Ramos (cell line): Measurements from ENCODE around the gene REEP6.
"Not testable (repeated sequence)": the region's sequence is repeated elsewhere in the genome, so short reads cannot be mapped to it uniquely, and the experiment has no call there.

Experiments used
- in situ Hi-C: fragments of 300-500 bp; cut with MboI; formaldehyde crosslinking; loops from one replicate; pipeline ENCODE4 v1.14.3; 2022; ENCODE audit warnings: low sequenced_read_pairs; ENCODE audit not compliant: unreplicated experiment

REEP6 gene

DNA sequence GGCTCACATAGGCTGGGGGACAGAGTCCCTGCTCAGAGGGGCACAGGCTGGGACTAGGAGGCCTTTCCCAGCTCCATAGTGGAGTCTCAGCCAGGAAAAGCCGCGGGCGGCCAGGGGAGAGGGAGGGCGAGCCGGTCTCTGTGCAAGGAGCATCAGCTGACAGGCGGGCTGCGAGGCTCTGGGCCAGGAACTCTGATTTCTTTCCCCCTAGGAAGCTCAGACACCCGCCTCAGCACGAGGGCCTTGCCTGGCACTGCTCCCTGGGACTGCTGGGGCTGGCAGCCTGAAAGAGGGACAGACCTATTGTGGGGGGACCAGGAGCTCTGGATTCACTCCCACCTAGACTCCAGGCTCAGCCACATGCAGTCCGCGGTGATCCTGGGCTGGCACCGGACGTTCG lies 30.7 kb downstream of the REEP6 start:
- in situ Hi-C loops = loop anchor here (10.0 kb wide), 1 partner anchor 217 kb away; no protein-coding TSS in a partner anchor

- in situ Hi-C loops = loop anchor here (10.0 kb wide), 1 partner anchor 217 kb away; no protein-coding TSS in a partner anchor
These were observed 31.1 kb downstream of the REEP6 start for GRCh38 chr19:1522061-1522460.

GRCh38 chr19:1522838-1523237 lies 31.9 kb downstream of the REEP6 start:
- in situ Hi-C loops = loop anchor here (10.0 kb wide), 1 partner anchor 218 kb away; no protein-coding TSS in a partner anchor

DNA sequence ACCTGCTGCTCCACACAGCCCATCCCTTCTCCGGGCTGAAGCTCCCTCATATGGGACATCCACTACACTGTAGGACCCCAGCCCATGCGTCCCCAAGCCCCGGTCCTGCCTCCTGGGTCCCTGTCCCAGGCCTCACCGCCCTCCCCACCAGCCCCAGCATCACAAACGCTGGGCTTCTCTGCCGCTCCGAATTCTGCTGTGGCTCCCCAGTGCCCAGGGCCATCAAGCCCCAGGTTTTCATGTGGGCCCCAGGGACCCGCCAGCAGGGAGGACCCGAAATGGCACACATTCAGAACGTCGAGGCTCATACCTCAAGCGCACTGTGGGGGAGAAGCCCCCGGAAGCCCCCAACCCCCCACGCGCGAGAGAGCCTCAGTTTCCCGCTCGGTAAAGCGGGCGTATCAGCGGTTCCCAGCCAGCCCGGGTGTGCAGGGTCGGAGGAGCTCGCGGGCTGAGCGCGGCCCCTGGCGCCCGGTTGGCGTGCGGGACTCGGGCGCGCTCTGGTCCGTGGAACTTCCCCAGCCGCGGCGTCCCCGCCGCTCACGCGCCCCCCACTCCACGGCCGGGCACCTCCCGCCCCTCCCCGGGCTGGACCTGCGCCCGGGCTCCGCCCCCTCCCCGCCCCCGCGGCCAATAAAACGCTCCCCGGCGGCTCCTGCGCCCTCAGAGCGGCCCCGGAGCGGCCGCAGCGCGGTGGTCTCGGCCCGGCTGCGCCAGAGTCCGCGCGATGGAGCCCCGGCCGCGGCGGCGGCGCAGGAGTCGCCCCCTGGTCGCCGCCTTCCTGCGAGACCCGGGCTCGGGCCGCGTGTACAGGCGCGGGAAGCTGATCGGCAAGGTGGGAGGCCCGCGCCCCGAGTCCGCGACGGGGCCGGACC lies 32.7 kb downstream of the REEP6 start, which contains the start of gene PLK5:
PLK5 (plus strand) TSS at position 666 of the 875 bp plus-strand sequence. CDS start 2,920 bp downstream, outside the sequence.
- in situ Hi-C loops = loop anchor here (10.0 kb wide), 1 partner anchor 219 kb away; no protein-coding TSS in a partner anchor

- in situ Hi-C loops = loop anchor here (10.0 kb wide), 1 partner anchor 220 kb away; no protein-coding TSS in a partner anchor
These were observed 33.4 kb downstream of the REEP6 start for GRCh38 chr19:1524287-1524971.

GRCh38 chr19:1524972-1525325 lies 34.0 kb downstream of the REEP6 start:
- in situ Hi-C loops = loop anchor here (10.0 kb wide), 1 partner anchor 220 kb away; no protein-coding TSS in a partner anchor

GRCh38 chr19:1525343-1525742 lies 34.4 kb downstream of the REEP6 start:
- in situ Hi-C loops = loop anchor here (10.0 kb wide), 1 partner anchor 221 kb away; no protein-coding TSS in a partner anchor

DNA sequence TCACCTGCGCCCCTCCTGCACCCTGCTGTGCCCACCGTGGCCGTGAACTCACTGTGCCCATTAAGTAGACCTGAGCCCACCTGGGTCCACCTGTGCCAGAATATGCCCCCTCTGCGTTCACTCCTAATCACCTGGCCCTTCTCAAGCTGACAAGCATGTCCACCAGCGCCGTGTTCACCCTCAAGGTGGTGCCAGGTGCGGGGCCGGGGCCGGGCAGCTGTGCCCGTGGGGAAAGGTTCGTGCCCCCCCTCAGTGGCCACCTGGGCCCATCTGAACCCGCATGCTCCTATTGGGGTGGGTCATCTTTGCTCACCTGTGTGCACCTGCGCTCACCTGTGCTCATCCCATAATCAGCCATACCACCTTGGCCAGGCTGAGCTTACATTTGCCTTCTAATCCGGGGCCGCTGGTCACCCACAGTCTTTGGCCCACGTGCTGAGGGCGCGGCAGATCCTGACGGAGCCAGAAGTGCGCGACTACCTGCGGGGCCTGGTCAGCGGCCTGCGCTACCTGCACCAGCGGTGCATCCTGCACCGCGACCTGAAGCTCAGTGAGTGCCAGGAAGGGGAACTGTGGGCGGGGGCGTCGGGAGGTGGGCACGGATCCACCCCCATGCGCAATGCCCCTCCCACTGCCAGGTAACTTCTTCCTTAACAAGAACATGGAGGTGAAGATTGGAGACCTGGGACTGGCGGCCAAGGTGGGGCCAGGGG lies 35.2 kb downstream of the REEP6 start:
- in situ Hi-C loops = loop anchor here (10.0 kb wide), 1 partner anchor 221 kb away; no protein-coding TSS in a partner anchor

GRCh38 chr19:1526979-1527649 lies 36.1 kb downstream of the REEP6 start:
- in situ Hi-C loops = loop anchor here (10.0 kb wide), 1 partner anchor 222 kb away; no protein-coding TSS in a partner anchor

GRCh38 chr19:1527650-1528309 lies 36.8 kb downstream of the REEP6 start:
- in situ Hi-C loops = loop anchor here (10.0 kb wide), 1 partner anchor 223 kb away; no protein-coding TSS in a partner anchor

DNA sequence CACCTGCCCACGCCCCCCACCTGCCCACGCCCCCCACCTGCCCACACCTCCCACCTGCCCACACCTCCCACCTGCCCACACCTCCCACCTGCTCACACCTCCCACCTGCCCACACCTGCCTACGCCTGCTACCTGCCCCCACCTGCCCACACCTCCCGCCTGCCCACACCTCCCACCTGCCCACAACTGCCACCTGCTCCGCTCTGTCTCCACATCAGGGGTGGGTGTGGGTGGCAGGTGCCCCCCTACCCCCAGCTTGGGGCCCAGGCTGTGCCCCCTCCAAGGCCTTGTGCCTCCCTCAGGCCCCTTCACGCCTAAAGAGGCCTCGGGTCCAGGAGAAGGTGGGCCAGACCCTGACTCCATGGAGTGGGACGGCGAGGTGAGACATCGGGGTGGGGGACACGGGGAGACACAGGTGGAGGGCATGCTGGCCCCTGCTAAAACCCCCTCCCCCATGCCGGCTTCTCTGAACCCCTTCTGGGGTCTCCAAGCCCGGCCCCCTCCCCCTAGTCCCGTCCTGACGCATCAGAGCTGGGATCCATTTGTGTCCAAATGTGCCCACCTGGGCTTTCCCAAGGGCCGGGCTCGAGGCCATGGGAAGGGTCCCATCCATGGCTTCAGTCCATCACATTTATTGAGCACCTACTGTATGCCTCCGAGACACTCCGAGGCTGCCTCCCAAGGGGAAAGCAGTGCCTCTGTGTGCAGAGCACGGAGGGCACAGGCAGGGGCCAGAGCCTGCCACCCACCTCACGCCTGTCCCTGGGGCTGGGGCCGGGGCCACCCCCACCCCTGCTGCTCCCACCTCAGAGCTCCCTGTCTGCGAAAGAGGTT lies 37.8 kb downstream of the REEP6 start:
- in situ Hi-C loops = loop anchor here (10.0 kb wide), 1 partner anchor 224 kb away; no protein-coding TSS in a partner anchor

DNA sequence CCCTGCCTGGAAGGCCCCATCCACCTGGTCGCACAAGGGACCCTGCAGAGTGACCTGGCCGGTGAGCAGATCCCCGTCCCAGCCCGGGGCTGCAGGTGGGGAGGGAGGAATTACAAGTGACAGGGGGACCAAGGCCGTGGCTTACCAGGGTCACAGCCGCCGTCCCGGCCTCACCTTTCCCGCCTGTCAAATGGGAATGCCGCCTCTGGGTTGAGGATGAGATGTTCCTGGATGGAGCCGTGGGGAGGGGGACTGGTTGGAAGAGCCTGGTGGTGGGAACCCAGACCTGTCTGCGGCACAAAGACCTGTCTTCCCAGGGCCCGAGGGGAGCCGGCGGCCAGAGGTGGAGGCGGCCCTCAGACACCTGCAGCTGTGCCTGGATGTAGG lies 38.4 kb downstream of the REEP6 start:
- in situ Hi-C loops = loop anchor here (10.0 kb wide), 1 partner anchor 225 kb away; no protein-coding TSS in a partner anchor

DNA sequence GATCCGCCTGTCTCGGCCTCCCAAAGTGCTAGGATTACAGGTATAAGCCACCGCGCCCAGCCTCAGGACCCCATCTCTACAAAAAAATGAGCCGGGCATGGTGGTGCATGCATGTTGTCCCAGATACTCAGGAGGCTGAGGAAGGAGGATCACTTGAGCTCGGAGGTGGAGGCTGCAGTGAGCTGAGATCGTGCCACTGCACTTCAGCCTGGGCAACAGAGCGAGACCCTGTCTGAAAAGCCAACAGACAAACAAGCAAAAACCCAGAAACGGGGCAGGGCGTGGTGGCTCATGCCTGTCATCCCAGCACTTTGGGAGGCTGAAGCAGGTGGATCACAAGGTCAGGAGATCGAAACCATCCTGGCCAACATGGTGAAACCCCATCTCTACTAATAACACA lies 39.9 kb downstream of the REEP6 start:
- in situ Hi-C loops = not testable (repeated sequence)

GRCh38 chr19:1531587-1531986 lies 40.6 kb downstream of the REEP6 start:
- in situ Hi-C loops = no loop called here

- in situ Hi-C loops = no loop called here
These were observed 41.0 kb downstream of the REEP6 start for GRCh38 chr19:1532003-1532402.

GRCh38 chr19:1533510-1534150 lies 42.6 kb downstream of the REEP6 start:
- in situ Hi-C loops = no loop called here

DNA sequence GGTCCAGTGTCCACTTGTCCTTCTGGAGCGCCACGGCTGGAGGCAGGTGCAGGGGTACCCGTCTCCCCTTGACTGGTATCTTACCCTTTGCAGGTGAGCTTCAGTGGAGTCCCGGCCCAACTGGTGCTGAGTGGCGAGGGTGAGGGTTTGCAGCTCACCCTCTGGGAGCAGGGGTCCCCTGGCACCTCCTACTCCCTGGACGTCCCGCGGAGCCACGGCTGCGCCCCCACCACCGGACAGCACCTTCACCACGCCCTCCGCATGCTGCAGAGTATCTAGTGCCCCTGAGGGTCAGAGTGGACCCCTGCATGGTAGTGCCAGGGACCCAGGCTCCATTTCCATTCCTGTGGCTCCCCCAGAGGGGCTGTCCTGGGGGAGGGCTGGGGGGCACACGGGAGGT lies 44.0 kb downstream of the REEP6 start:
- in situ Hi-C loops = no loop called here

DNA sequence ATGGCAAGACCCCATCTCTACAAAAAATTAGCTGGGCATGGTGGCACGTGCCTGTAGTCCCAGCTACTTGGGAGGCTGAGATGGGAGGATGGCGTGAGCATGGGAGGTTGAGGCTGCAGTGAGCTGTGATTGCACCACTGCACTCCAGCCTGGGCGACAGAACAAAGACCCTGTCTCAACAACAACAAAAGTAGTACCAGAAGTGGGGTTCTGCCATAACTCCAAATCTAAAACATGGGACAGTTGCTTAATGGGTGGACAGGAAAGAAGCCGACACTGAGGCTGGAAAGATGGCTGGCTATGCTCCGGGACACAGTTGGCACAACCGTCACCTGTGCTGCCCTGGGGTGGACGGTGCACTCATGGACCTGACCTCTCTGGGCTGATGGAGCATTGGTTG lies 44.7 kb downstream of the REEP6 start:
- in situ Hi-C loops = not testable (repeated sequence)
